Measurements from ENCODE around the gene STK39.

The STK39 gene

DNA sequence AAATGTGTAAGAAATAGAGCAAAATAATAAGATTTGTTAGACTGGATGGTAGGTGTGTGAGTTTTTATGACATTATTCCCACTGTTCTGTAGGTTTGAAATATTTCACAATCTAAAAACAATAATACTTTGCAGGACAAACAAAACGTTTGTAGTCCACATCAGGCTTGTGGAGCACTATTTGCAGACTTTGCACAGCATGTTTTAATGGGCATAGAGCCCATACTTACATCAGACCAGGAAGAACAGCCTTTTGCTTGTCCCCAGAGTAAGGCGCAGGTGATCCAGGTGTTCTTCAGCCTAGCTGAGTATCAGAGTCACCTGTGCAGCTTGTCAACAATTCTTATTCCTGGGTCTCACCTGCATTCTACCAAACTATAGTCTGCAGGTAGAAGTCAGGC, 9.1 kb upstream of the STK39 start:
- H3K4me2 ChIP-seq (ENCODE audit: low read length) = no peak overlapping the region
- H3K27ac ChIP-seq (ENCODE audit: low read depth, low read length) = no peak overlapping the region
- H4K20me1 ChIP-seq (ENCODE audit: control insufficient read depth, insufficient read depth, low read depth, low read length) = no peaks in the 10 kb centered on the region
- no peaks in the 10 kb centered on the region for H3K79me2 ChIP-seq (ENCODE audit: control insufficient read depth, low read length)
- H3K9me3 ChIP-seq (ENCODE audit: control insufficient read depth, insufficient read depth, low read length) = no peaks in the 10 kb centered on the region; the same call in 1 of the 2 replicates
- H3K4me3 ChIP-seq (ENCODE audit: low read length) = no peak overlapping the region
- no peaks in the 10 kb centered on the region for H3K36me3 ChIP-seq (ENCODE audit: control insufficient read depth, low read length)
- no peaks in the 10 kb centered on the region for H3K4me1 ChIP-seq (ENCODE audit: control insufficient read depth, low read length)
- H3F3A ChIP-seq (ENCODE audit: control insufficient read depth, insufficient read depth) = no peaks in the 10 kb centered on the region
- H3K27me3 ChIP-seq (ENCODE audit: control insufficient read depth, low read length) = no peaks in the 10 kb centered on the region
- H3K9me2 ChIP-seq (replicated peaks; ENCODE audit: control insufficient read depth, low read length) = no peaks in the 10 kb centered on the region
- TF ChIP-seq, protein P1, sequence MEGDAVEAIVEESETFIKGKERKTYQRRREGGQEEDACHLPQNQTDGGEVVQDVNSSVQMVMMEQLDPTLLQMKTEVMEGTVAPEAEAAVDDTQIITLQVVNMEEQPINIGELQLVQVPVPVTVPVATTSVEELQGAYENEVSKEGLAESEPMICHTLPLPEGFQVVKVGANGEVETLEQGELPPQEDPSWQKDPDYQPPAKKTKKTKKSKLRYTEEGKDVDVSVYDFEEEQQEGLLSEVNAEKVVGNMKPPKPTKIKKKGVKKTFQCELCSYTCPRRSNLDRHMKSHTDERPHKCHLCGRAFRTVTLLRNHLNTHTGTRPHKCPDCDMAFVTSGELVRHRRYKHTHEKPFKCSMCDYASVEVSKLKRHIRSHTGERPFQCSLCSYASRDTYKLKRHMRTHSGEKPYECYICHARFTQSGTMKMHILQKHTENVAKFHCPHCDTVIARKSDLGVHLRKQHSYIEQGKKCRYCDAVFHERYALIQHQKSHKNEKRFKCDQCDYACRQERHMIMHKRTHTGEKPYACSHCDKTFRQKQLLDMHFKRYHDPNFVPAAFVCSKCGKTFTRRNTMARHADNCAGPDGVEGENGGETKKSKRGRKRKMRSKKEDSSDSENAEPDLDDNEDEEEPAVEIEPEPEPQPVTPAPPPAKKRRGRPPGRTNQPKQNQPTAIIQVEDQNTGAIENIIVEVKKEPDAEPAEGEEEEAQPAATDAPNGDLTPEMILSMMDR (IDR thresholded peaks at IDR 0.05; ENCODE audit: low read depth, low read length, poor library complexity, severe bottlenecking) = no peak
- no peak for TF ChIP-seq EZH2phosphoT487 (IDR thresholded peaks at IDR 0.05; ENCODE audit: borderline replicate concordance, low read length)

DNA sequence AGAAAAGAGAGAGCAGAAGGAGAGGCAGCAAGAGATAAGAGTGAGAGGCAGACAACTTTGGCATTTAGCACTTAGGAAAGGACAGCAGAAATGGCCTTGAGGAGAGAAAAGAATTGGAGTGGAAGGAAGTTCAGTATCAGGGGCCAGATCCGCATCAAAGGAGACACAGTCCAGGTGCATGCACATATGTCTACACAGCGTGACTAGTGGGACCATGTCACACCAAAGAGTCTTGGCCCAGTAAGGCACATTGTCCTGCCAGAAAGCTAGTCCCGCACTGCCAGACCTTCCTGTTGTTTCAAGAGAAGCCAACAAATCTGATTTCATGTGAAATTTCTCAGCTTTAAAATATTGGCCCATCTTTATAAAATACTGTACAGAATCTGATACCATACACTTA, 8.5 kb upstream of the STK39 start:
- Histone ChIP-seq H3K9me2 (replicated peaks; ENCODE audit: control insufficient read depth, low read length) (no peaks in the 10 kb centered on the region), H3K36me3 (ENCODE audit: control insufficient read depth, low read length) (no peaks in the 10 kb centered on the region), H3K79me2 (ENCODE audit: control insufficient read depth, low read length) (no peaks in the 10 kb centered on the region), H4K20me1 (ENCODE audit: control insufficient read depth, insufficient read depth, low read depth, low read length) (no peaks in the 10 kb centered on the region), H3K4me1 (ENCODE audit: control insufficient read depth, low read length) (no peaks in the 10 kb centered on the region), H3K4me2 (ENCODE audit: low read length) (no peak overlapping the region), H3K27me3 (ENCODE audit: control insufficient read depth, low read length) (no peaks in the 10 kb centered on the region), H3K9me3 (ENCODE audit: control insufficient read depth, insufficient read depth, low read length) (no peaks in the 10 kb centered on the region; the same call in 1 of the 2 replicates), H3F3A (ENCODE audit: control insufficient read depth, insufficient read depth) (no peaks in the 10 kb centered on the region), H3K27ac (ENCODE audit: low read depth, low read length) (no peak overlapping the region), H3K4me3 (ENCODE audit: low read length) (no peak overlapping the region)
- TF ChIP-seq, protein P1 (IDR thresholded peaks at IDR 0.05; ENCODE audit: low read depth, low read length, poor library complexity, severe bottlenecking) = no peak
- no peak for TF ChIP-seq EZH2phosphoT487 (IDR thresholded peaks at IDR 0.05; ENCODE audit: borderline replicate concordance, low read length)

DNA sequence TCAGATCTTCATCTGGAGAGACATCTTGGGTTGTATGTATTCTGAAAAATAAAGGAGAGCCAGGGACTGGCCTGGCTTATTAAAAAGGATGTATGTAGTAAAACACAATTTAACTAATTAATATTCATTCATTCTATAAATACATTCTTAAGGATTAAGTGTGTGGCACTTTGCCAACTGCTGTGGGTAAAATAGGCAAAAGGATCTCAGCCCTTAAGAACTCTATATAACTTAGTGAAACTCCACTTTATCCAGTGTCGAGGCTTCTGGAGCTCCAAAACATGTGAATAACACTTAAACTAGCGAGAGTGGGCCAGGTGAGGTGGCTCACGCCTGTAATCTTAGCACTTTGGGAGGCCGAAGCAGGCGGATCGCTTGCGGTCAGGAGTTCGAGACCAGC, 7.7 kb upstream of the STK39 start:
- Histone ChIP-seq H4K20me1 (ENCODE audit: control insufficient read depth, insufficient read depth, low read depth, low read length) (no peaks in the 10 kb centered on the region), H3K27me3 (ENCODE audit: control insufficient read depth, low read length) (no peaks in the 10 kb centered on the region), H3F3A (ENCODE audit: control insufficient read depth, insufficient read depth) (no peaks in the 10 kb centered on the region), H3K4me1 (ENCODE audit: control insufficient read depth, low read length) (no peaks in the 10 kb centered on the region), H3K36me3 (ENCODE audit: control insufficient read depth, low read length) (no peaks in the 10 kb centered on the region), H3K4me3 (ENCODE audit: low read length) (no peak overlapping the region), H3K9me2 (replicated peaks; ENCODE audit: control insufficient read depth, low read length) (no peaks in the 10 kb centered on the region), H3K27ac (ENCODE audit: low read depth, low read length) (no peak overlapping the region), H3K79me2 (ENCODE audit: control insufficient read depth, low read length) (no peaks in the 10 kb centered on the region), H3K9me3 (ENCODE audit: control insufficient read depth, insufficient read depth, low read length) (no peaks in the 10 kb centered on the region; the same call in 1 of the 2 replicates), H3K4me2 (ENCODE audit: low read length) (no peak overlapping the region)
- no peak for TF ChIP-seq EZH2phosphoT487 (IDR thresholded peaks at IDR 0.05; ENCODE audit: borderline replicate concordance, low read length)
- TF ChIP-seq, protein P1 (IDR thresholded peaks at IDR 0.05; ENCODE audit: low read depth, low read length, poor library complexity, severe bottlenecking) = no peak
